Activated naive CD8-positive, alpha-beta T cell treated with anti-CD3 and anti-CD28 coated beads for 36 hours (primary cell): ENCODE results near the gene ZER1. TPM values are rescaled to one million over a fixed set of nuclear protein-coding genes. Genes with fewer than 3 reads are reported as not detected.

Source experiments
- DNase-seq: peaks from one replicate; pipeline ENCODE4 v3.0.0; 2021
- H3K27ac Mint-ChIP-seq: one replicate; pipeline ENCODE4 v1.8.0; 2022; ENCODE audit warnings: mild to moderate bottlenecking, moderate library complexity, mixed read lengths
- H3K27me3 Mint-ChIP-seq: one replicate; pipeline ENCODE4 v1.8.0; 2022; ENCODE audit warnings: mild to moderate bottlenecking, mixed read lengths
- H3K36me3 Mint-ChIP-seq: one replicate; pipeline ENCODE4 v1.8.0; 2021; ENCODE audit warnings: mild to moderate bottlenecking, mixed read lengths
- H3K4me1 Mint-ChIP-seq: one replicate; pipeline ENCODE4 v1.8.0; 2021; ENCODE audit warnings: mixed read lengths
- H3K4me3 Mint-ChIP-seq: one replicate; pipeline ENCODE4 v1.8.0; 2022; ENCODE audit warnings: mild to moderate bottlenecking, moderate library complexity, mixed read lengths
- H3K9me3 Mint-ChIP-seq: one replicate; pipeline ENCODE4 v1.8.0; 2022; ENCODE audit warnings: mixed read lengths
- total RNA-seq, 2 experiments: library from RNA; stranded (reverse); gene quantifications; one replicate each; pipeline ENCODE4 v1.2.3, GENCODE V29; 2021

The ZER1 gene
- total RNA-seq, 2 experiments from 2014 or later: 13.7 to 14.4 TPM

GRCh38 chr9:128718475-128718874 lies 53.3 kb downstream of the ZER1 start:
- Mint-ChIP-seq H3K9me3 (no peaks in the 10 kb centered on the region), H3K27ac (no peak overlapping the region), H3K36me3 (peaks cover 6% of the 10 kb centered on the region)

GRCh38 chr9:128718047-128718446 lies 53.7 kb downstream of the ZER1 start:
- Mint-ChIP-seq H3K36me3 (peaks cover 5% of the 10 kb centered on the region), H3K4me1 (peaks cover 9% of the 10 kb centered on the region), H3K4me3 (no peak overlapping the region), H3K27ac (no peak overlapping the region), H3K27me3 (no peaks in the 10 kb centered on the region), H3K9me3 (no peaks in the 10 kb centered on the region)
- DNase-seq: no peak

More at GRCh38 chr9:128718475-128718874, 53.3 kb downstream of the ZER1 start:
- no peak for DNase-seq
- Mint-ChIP-seq H3K4me1 (peaks cover 10% of the 10 kb centered on the region), H3K27me3 (no peaks in the 10 kb centered on the region), H3K4me3 (no peak overlapping the region)

- Mint-ChIP-seq H3K4me3 (no peak overlapping the region), H3K9me3 (no peaks in the 10 kb centered on the region), H3K27me3 (no peaks in the 10 kb centered on the region), H3K27ac (no peak overlapping the region), H3K4me1 (no peaks in the 10 kb centered on the region), H3K36me3 (peaks cover 3% of the 10 kb centered on the region)
- DNase-seq: no peak
Observed at GRCh38 chr9:128716581-128717254, 55.0 kb downstream of the ZER1 start.

GRCh38 chr9:128715436-128715750 lies 56.3 kb downstream of the ZER1 start:
- no peak overlapping the region for H3K27ac Mint-ChIP-seq
- H3K4me1 Mint-ChIP-seq: no peaks in the 10 kb centered on the region
- no peaks in the 10 kb centered on the region for H3K27me3 Mint-ChIP-seq
- H3K9me3 Mint-ChIP-seq: no peaks in the 10 kb centered on the region
- no peak for DNase-seq
- H3K36me3 Mint-ChIP-seq: peaks cover 1% of the 10 kb centered on the region
- H3K4me3 Mint-ChIP-seq: no peak overlapping the region

- H3K27me3 Mint-ChIP-seq: no peaks in the 10 kb centered on the region
- H3K27ac Mint-ChIP-seq: no peak overlapping the region
Observed at GRCh38 chr9:128714586-128715435, 56.9 kb downstream of the ZER1 start.

GRCh38 chr9:128713941-128714573 lies 57.7 kb downstream of the ZER1 start:
- no peak overlapping the region for H3K27ac Mint-ChIP-seq
- DNase-seq: no peak
- H3K36me3 Mint-ChIP-seq: no peaks in the 10 kb centered on the region
- no peaks in the 10 kb centered on the region for H3K9me3 Mint-ChIP-seq
- no peak overlapping the region for H3K4me3 Mint-ChIP-seq
- H3K4me1 Mint-ChIP-seq: no peaks in the 10 kb centered on the region
- no peaks in the 10 kb centered on the region for H3K27me3 Mint-ChIP-seq

More at GRCh38 chr9:128714586-128715435, 56.9 kb downstream of the ZER1 start:
- H3K4me3 Mint-ChIP-seq: no peak overlapping the region
- no peaks in the 10 kb centered on the region for H3K9me3 Mint-ChIP-seq
- H3K36me3 Mint-ChIP-seq: no peaks in the 10 kb centered on the region
- DNase-seq: no peak
- no peaks in the 10 kb centered on the region for H3K4me1 Mint-ChIP-seq

GRCh38 chr9:128713411-128713780 lies 58.3 kb downstream of the ZER1 start:
- Mint-ChIP-seq H3K36me3 (no peaks in the 10 kb centered on the region), H3K27ac (no peak overlapping the region), H3K4me1 (no peaks in the 10 kb centered on the region), H3K9me3 (no peaks in the 10 kb centered on the region), H3K27me3 (no peaks in the 10 kb centered on the region), H3K4me3 (no peak overlapping the region)
- no peak for DNase-seq

GRCh38 chr9:128712451-128713410 lies 59.0 kb downstream of the ZER1 start:
- Mint-ChIP-seq H3K36me3 (no peaks in the 10 kb centered on the region), H3K27me3 (no peaks in the 10 kb centered on the region), H3K9me3 (no peaks in the 10 kb centered on the region), H3K27ac (no peak overlapping the region), H3K4me1 (no peaks in the 10 kb centered on the region), H3K4me3 (no peak overlapping the region)
- DNase-seq: no peak

- Mint-ChIP-seq H3K9me3 (no peaks in the 10 kb centered on the region), H3K27ac (no peak overlapping the region), H3K27me3 (no peaks in the 10 kb centered on the region), H3K36me3 (no peaks in the 10 kb centered on the region), H3K4me3 (no peak overlapping the region), H3K4me1 (peaks cover 5% of the 10 kb centered on the region)
- no peak for DNase-seq
Observed at GRCh38 chr9:128707446-128707845, 64.3 kb downstream of the ZER1 start.

GRCh38 chr9:128706671-128707381 lies 64.9 kb downstream of the ZER1 start:
- no peak for DNase-seq

GRCh38 chr9:128706045-128706444 lies 65.7 kb downstream of the ZER1 start:
- Mint-ChIP-seq H3K4me1 (peaks cover 10% of the 10 kb centered on the region), H3K9me3 (no peaks in the 10 kb centered on the region), H3K36me3 (no peaks in the 10 kb centered on the region), H3K27me3 (no peaks in the 10 kb centered on the region), H3K27ac (no peak overlapping the region), H3K4me3 (no peak overlapping the region)
- no peak for DNase-seq

More at GRCh38 chr9:128706671-128707381, 64.9 kb downstream of the ZER1 start:
- Mint-ChIP-seq H3K36me3 (no peaks in the 10 kb centered on the region), H3K27ac (no peak overlapping the region), H3K4me3 (no peak overlapping the region), H3K4me1 (peaks cover 5% of the 10 kb centered on the region), H3K27me3 (no peaks in the 10 kb centered on the region), H3K9me3 (no peaks in the 10 kb centered on the region)

- Mint-ChIP-seq H3K36me3 (no peaks in the 10 kb centered on the region), H3K27ac (no peak overlapping the region), H3K4me3 (no peak overlapping the region), H3K27me3 (no peaks in the 10 kb centered on the region), H3K4me1 (peaks cover 10% of the 10 kb centered on the region), H3K9me3 (no peaks in the 10 kb centered on the region)
- DNase-seq: no peak
Observed at GRCh38 chr9:128705051-128705965, 66.4 kb downstream of the ZER1 start.

- Mint-ChIP-seq H3K4me1 (peaks cover 10% of the 10 kb centered on the region), H3K27ac (no peak overlapping the region), H3K4me3 (no peak overlapping the region), H3K27me3 (no peaks in the 10 kb centered on the region), H3K9me3 (no peaks in the 10 kb centered on the region), H3K36me3 (no peaks in the 10 kb centered on the region)
- no peak for DNase-seq
Observed at GRCh38 chr9:128704356-128704670, 67.4 kb downstream of the ZER1 start.
